Gastroesophageal sphincter (tissue), 3 donors: ENCODE measurements around the gene SOX6.

Source experiments
- EP300 ChIP-seq: sonication (generic); formaldehyde crosslinking; IDR thresholded peaks from one replicate; pipeline ENCODE4 v1.6.1; 2017; ENCODE audit warnings: antibody characterized with exemption, mild to moderate bottlenecking
- TF ChIP-seq, protein P1 (sequence below), 4 experiments: fragments of 200-600 bp in 2 of 4; fragments of 450-650 bp in 2 of 4; sonication (generic) in 1 of 4; IDR thresholded peaks; one replicate each; pipeline ENCODE4 v1.5.1; 2017 to 2019; ENCODE audit warnings: antibody characterized with exemption in 4 of 4, mild to moderate bottlenecking in 2 of 4, moderate library complexity in 2 of 4

DNA sequence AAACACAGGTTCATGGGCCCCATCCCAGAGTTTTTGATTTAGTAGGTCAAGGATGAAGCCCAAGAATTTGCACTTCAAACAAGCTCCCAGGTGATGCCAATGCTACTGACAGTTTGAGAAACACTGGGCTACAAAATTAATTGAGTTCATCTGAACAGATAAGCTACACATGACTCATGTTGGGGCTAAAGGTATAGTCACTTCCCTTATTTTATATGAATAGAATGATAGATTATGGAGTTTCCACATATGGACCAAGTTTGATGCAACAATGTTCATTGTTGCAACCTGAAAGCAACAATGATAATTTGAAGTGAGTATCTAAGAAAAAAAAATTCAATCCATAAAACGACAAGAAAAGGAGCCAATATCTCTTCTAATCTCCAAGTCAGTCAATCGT, 54.9 kb downstream of the SOX6 start:
- TF ChIP-seq, protein P1, sequence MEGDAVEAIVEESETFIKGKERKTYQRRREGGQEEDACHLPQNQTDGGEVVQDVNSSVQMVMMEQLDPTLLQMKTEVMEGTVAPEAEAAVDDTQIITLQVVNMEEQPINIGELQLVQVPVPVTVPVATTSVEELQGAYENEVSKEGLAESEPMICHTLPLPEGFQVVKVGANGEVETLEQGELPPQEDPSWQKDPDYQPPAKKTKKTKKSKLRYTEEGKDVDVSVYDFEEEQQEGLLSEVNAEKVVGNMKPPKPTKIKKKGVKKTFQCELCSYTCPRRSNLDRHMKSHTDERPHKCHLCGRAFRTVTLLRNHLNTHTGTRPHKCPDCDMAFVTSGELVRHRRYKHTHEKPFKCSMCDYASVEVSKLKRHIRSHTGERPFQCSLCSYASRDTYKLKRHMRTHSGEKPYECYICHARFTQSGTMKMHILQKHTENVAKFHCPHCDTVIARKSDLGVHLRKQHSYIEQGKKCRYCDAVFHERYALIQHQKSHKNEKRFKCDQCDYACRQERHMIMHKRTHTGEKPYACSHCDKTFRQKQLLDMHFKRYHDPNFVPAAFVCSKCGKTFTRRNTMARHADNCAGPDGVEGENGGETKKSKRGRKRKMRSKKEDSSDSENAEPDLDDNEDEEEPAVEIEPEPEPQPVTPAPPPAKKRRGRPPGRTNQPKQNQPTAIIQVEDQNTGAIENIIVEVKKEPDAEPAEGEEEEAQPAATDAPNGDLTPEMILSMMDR (IDR thresholded peaks at IDR 0.05), result no peak
- TF ChIP-seq EP300, result no peak
